ENCODE data around the gene EPHA2.

EPHA2 gene

GRCh38 chr1:16116625-16117024 lies 39.2 kb downstream of the EPHA2 start:
- TF ChIP-seq CTCF (IDR thresholded peaks at IDR 0.05) = no peak
- Mint-ChIP-seq H3K27me3 (ENCODE audit: low read depth, poor library complexity) (peaks cover 13% of the 10 kb centered on the region), H3K9me3 (no peaks in the 10 kb centered on the region), H3K4me1 (peaks cover 59% of the 10 kb centered on the region), H3K4me3 (peak overlapping the region; percentile 14), H3K36me3 (ENCODE audit: low read depth) (no peaks in the 10 kb centered on the region), H3K27ac (peak overlapping the region; percentile 54)
- no peak for DNase-seq

GRCh38 chr1:16116002-16116401 lies 39.9 kb downstream of the EPHA2 start:
- Mint-ChIP-seq H3K27me3 (ENCODE audit: low read depth, poor library complexity) (peaks cover 17% of the 10 kb centered on the region), H3K27ac (no peak overlapping the region), H3K4me3 (no peak overlapping the region), H3K36me3 (ENCODE audit: low read depth) (no peaks in the 10 kb centered on the region), H3K9me3 (no peaks in the 10 kb centered on the region), H3K4me1 (peaks cover 59% of the 10 kb centered on the region)
- DNase-seq = peak; percentile 40
- TF ChIP-seq CTCF (IDR thresholded peaks at IDR 0.05) = no peak

- H3K36me3 Mint-ChIP-seq (ENCODE audit: low read depth) = no peaks in the 10 kb centered on the region
- H3K27me3 Mint-ChIP-seq (ENCODE audit: low read depth, poor library complexity) = peaks cover 17% of the 10 kb centered on the region
- TF ChIP-seq CTCF (IDR thresholded peaks at IDR 0.05) = no peak
- H3K27ac Mint-ChIP-seq = no peak overlapping the region
- H3K9me3 Mint-ChIP-seq = no peaks in the 10 kb centered on the region
- peaks cover 57% of the 10 kb centered on the region for H3K4me1 Mint-ChIP-seq
- H3K4me3 Mint-ChIP-seq = no peak overlapping the region
- DNase-seq = no peak
Measured at GRCh38 chr1:16115468-16115983, 40.3 kb downstream of the EPHA2 start.

- H3K4me1 Mint-ChIP-seq = peaks cover 62% of the 10 kb centered on the region
- H3K9me3 Mint-ChIP-seq = no peaks in the 10 kb centered on the region
- H3K36me3 Mint-ChIP-seq (ENCODE audit: low read depth) = no peaks in the 10 kb centered on the region
- H3K4me3 Mint-ChIP-seq = no peak overlapping the region
- no peak for TF ChIP-seq CTCF (IDR thresholded peaks at IDR 0.05)
- DNase-seq = no peak
- H3K27me3 Mint-ChIP-seq (ENCODE audit: low read depth, poor library complexity) = peaks cover 23% of the 10 kb centered on the region
- no peak overlapping the region for H3K27ac Mint-ChIP-seq
Measured at GRCh38 chr1:16114527-16115467, 41.1 kb downstream of the EPHA2 start.

GRCh38 chr1:16112596-16113555 lies 43.0 kb downstream of the EPHA2 start:
- H3K4me1 Mint-ChIP-seq = peaks cover 50% of the 10 kb centered on the region
- H3K27me3 Mint-ChIP-seq (ENCODE audit: low read depth, poor library complexity) = peaks cover 27% of the 10 kb centered on the region
- no peak for TF ChIP-seq CTCF (IDR thresholded peaks at IDR 0.05)
- H3K9me3 Mint-ChIP-seq = peaks cover 8% of the 10 kb centered on the region
- no peak overlapping the region for H3K4me3 Mint-ChIP-seq
- no peaks in the 10 kb centered on the region for H3K36me3 Mint-ChIP-seq (ENCODE audit: low read depth)
- peak; percentile 74 for DNase-seq
- H3K27ac Mint-ChIP-seq = no peak overlapping the region

Measured in nephron progenitor cell (in vitro differentiated cells).